GM21528 (cell line): ENCODE measurements around the gene STRIP1.

ENCODE experiments used
- ATAC-seq: cut with Tn5 transposase; IDR thresholded peaks from one replicate; pipeline ENCODE4 v1.9.1; 2021; ENCODE audit warnings: mild to moderate bottlenecking, moderate library complexity; ENCODE audit not compliant: unreplicated experiment, low FRiP score

The STRIP1 gene

DNA sequence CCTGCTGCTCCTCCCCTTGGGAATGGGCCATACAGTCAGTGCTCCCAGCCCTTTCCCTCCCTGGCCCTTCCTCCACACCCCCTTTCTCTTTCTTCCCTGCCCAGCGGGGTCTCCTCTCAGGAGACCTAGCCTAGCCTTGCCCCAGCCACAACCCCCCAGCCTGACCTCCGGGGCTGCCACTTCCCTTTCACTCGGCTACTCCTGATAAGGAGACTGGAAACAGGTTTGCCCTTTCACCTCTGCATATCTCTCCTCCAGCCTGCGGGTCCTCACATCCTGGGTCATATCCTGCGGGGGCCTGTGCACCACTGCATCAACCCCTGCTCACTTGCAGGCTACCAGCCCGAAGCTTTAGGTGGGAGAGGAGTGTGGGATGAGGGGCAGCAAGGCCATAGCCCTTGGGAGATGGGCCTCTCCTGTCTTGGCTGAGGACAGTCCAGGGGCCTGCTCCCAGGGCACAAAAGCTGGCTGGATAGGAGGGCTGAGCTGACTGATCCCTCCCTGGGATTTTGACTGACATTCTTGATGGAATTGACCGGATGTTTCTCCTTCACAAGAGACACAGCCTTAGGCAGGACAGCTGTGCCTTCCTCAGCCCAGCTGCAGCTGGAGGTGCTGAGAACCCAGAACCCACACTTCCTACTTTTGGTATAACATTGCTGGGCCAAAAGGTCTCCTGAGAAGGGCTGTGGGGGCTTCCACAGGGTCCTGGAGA is 55.3 kb downstream of the STRIP1 start:
- no peak for ATAC-seq

DNA sequence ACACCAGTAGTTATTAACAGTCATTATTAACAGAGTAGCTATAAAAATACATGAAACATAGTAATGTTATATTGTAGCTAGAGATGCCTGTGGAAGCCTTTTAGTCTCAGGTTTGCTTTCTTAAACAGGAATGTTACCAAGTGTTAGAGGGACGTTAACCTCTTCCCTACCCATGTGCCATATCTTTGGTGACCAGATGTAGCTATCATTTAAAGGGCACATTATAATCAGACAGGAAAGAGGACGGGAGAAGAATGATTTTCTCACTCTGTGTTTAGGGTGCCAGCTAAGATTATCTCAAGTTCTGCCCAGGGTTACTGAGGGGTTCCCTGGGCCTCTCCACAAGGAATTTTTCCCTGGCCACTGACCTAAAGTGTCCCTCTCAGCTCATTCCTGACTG is 57.0 kb downstream of the STRIP1 start:
- ATAC-seq, result no peak

DNA sequence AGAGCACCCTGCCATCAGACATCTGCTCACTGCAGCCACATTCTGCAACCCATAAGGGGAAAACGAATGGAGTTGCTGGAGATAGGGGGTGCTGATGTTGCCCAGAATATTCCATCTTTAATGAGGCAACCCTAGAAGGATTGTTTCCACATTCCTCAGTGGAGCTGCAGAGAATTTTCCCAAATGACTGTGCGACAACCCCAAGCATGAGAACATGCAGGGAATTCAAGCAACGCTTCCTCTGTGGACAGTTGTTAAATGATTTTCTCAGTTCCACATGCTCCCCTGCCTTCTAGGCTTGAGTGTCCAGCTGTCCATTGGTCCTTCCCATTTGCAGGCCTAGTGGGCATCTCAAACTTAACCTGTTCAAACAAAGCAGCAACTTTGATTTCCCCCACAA is 57.4 kb downstream of the STRIP1 start:
- no peak for ATAC-seq

DNA sequence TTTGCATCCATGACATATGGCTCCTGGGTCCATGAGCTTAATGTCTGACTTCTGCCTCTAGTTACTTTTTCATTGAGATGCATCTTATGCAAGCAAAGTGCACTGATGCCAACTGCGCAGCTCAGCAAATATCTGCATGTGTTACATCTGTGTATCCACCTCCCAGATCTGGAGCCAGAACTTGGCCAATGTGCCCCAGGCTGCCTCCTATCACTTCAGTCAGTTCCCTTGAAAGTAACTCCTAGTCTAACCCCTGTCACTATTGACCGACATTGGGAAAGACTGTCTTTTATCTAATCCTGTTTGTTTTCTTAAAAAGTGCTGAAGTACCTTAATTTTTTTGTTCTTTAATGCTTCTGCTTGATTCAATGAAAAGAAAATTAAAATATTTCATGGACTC is 58.6 kb downstream of the STRIP1 start:
- no peak for ATAC-seq

DNA sequence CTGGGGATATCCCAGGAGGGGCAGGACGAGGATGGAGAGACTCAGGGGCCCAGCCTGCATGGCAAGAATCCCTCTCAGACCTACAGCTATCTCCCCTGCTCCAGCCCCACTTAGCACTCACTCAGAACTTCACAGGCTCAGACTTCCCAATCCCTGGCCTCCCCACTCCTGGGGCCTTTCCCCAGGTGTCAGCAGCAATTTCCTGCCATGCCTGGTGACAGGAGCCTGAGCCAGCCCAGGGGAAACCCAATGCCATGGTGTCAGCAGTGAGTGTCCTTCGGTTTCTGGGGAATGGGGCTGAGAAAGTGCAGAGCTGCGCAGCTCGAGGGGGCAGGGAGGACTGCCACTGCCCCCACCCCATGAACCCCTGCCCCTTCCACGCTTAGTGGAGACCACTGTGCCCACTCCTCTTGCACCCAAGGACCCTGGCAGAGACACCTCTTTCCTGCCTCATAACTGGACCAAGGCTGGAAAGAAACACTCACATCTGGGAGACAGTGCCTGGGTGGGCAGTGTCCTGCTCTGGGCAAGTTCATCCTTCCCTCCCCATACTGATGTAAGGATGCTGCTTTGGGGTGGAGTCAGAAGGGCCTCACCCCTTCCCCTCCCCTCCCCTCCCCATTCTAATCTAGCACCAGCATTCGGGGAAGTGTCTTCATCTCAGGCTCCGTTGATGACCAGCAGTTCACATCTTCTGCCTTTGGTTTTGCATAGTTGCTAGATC is 60.7 kb downstream of the STRIP1 start:
- ATAC-seq, result no peak

DNA sequence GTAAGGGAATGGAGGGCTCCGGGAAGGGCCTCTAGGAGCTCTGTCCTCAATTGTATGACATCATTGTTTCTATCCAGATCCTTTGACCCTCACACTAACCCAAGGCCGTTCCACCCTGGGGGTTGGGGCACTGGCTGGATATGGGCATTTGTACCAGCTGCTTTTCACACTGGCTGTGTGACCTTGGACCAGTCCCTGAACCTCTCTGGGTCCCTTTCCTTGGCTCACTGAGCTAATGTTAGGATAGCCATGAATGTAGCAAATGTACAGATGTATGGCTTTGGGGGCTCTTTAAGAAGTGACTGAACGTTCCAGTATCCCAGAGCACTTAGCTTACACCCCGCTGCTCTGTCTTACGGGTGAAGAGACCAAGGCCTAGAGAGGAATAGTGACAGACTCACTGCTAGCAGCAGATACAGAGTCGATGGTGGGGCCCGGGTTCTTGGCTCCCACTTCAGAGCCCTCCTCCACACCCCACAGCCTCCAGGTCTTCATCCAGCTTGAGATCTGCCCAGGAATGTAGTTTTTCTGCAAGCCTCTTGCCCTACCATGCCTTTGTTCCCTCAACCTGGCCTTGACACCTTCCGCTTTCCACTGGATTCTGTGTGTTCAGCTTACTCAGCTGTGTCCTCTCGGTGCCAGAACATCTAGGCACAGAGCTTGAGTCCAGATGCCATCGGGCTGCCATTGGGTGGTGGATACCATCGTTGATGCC is 63.2 kb downstream of the STRIP1 start:
- ATAC-seq, result no peak

DNA sequence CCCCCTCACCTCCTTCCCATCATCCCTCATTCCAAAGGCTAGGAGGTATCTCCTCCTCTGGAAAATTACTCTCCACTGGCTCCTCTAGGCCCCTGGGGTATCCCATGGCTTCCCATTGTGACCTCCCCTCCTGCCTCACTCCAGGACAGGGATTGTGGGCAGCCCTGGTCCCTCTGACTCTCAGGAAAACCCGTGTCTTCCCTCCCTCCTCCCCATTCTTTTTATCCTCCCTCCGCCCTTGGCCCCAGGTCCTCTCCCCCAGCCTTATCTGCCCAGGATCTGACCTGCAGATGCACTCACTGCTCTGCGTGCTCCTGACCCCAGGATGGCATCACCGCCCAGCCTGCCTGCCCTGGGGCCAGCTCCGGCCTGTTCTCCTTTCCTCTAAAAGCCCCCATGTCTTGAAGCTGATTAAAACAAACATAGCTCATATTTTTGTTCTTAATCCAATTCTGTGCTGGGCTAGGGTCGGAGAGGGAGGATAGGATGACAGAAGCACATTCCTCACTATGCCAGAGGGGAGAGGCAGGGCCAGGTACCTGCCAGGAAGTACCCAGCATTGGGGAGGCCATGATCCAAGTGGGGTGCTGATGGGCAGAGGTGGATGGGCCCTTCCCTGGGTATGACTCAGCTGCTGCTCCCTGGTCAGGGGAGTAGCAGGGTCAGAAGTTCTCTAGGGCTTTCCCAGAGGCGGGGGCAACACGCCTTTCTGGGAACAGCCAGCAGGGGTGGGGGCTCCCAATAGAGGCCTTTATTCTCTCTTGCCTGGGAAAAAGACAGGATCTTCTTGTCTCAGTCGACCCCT is 64.0 kb downstream of the STRIP1 start:
- ATAC-seq, result no peak

DNA sequence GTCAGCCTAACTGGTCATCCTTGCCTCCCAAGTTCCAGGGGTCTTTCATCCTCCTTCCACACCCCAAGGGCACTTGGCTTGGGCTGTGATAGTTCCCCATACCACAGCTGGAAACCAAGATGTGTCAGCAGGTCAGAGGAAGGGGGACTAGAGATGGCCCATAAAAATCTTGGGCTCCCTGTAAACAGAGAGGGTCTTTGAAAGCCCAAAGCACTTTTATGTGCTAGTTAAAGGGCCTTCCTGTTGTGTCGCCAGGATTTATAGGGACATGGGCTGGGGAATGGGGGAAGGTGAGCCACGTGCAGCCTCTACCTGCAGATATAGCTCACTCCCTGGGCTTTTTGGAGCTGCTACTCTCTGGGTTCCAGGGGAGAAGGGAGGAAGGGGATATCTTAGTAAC is 65.9 kb downstream of the STRIP1 start:
- no peak for ATAC-seq

DNA sequence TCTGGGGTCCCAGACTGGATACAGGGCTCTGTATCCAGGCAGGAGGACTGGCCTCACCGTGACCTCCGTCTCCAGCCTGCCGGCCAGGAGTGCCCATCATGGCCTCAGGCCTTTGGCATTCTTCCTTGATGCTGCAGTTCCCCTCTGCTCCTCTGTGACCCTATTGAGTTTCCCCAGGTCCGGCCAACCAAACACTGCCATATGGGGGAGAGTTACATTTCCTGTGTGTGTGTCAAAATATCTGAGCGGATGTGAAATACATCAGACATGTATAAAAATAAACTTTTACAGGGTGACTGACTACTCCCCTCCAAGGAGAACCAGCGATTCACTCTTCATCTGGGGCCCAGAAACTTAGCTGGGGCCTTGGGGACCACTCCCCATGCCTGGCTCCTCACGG is 67.7 kb downstream of the STRIP1 start:
- no peak for ATAC-seq
